NCI-H2196 (cell line): ENCODE measurements around the gene RPS6KA2.
A peak's percentile ranks its signal among the peaks of the same experiment; 100 is the strongest.

ENCODE experiments used
- DNase-seq: peaks from one replicate; lab custom pipeline; 2025; ENCODE audit not compliant: unreplicated experiment; lab: John Stamatoyannopoulos, UW

The RPS6KA2 gene

GRCh38 chr6:166436195-166437139, 190.6 kb downstream of the RPS6KA2 start:
- no peak for DNase-seq

- no peak for DNase-seq
Measured at GRCh38 chr6:166435574-166435973, 191.5 kb downstream of the RPS6KA2 start.

GRCh38 chr6:166434336-166434735, 192.7 kb downstream of the RPS6KA2 start:
- DNase-seq: no peak

GRCh38 chr6:166433096-166433495, 194.0 kb downstream of the RPS6KA2 start:
- no peak for DNase-seq

- no peak for DNase-seq
Measured at GRCh38 chr6:166430269-166430668, 196.8 kb downstream of the RPS6KA2 start.

- DNase-seq: no peak
Measured at GRCh38 chr6:166424431-166424830, 202.6 kb downstream of the RPS6KA2 start.

GRCh38 chr6:166423781-166424180, 203.3 kb downstream of the RPS6KA2 start:
- DNase-seq: no peak

GRCh38 chr6:166423051-166423745, 203.9 kb downstream of the RPS6KA2 start:
- no peak for DNase-seq

GRCh38 chr6:166422201-166422940, 204.7 kb downstream of the RPS6KA2 start:
- no peak for DNase-seq

GRCh38 chr6:166420351-166420750, 206.7 kb downstream of the RPS6KA2 start:
- DNase-seq: peak; percentile 0

GRCh38 chr6:166419717-166420116, 207.3 kb downstream of the RPS6KA2 start:
- DNase-seq: no peak

- DNase-seq: no peak
Measured at GRCh38 chr6:166419286-166419685, 207.8 kb downstream of the RPS6KA2 start.

- DNase-seq: no peak
Measured at GRCh38 chr6:166418691-166419143, 208.3 kb downstream of the RPS6KA2 start.

GRCh38 chr6:166417285-166417691, 209.8 kb downstream of the RPS6KA2 start:
- DNase-seq: no peak

GRCh38 chr6:166415833-166416347, 211.2 kb downstream of the RPS6KA2 start:
- DNase-seq: no peak

GRCh38 chr6:166415306-166415705, 211.7 kb downstream of the RPS6KA2 start:
- DNase-seq: no peak

GRCh38 chr6:166413491-166413951, 213.5 kb downstream of the RPS6KA2 start:
- DNase-seq: no peak

GRCh38 chr6:166412911-166413384, 214.1 kb downstream of the RPS6KA2 start:
- DNase-seq: no peak

GRCh38 chr6:166412156-166412910, 214.7 kb downstream of the RPS6KA2 start:
- no peak for DNase-seq

- no peak for DNase-seq
Measured at GRCh38 chr6:166411721-166412151, 215.3 kb downstream of the RPS6KA2 start.
